Measurements from ENCODE around the gene MCC. TPM values are rescaled to one million over a fixed set of nuclear protein-coding genes. Genes with fewer than 3 reads are reported as not detected.

MCC gene
- total RNA-seq, 1 experiment from 2014 or later, result 7.6 TPM

DNA sequence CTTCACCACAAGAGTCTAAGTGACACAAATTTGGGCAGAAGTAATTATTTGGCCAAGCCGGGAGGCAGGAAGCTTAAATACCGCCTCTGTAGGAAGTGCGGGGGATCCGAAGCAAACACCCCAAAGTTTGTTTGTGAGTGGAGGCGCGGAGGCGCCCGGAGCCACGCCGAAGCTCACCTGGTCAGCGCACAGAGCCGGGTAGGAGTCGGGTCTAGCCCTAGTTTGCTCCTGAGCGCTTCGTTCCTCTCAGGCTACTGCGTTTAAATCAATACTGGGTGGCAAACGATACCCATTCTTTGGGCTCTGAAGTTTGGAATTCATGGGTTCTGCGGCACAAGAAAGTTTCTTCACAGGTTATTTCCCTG is 855 bp downstream of the MCC start:
- Histone ChIP-seq H3K23ac (ENCODE audit: insufficient read length, low read depth, low read length) (no peak overlapping the region), H3K56ac (ENCODE audit: insufficient read length, low read depth, low read length) (no peak overlapping the region), H4K20me1 (ENCODE audit: control insufficient read depth, insufficient read depth, insufficient read length) (no peaks in the 10 kb centered on the region), H3K27ac (ENCODE audit: insufficient read length, low read depth, low read length) (no peak overlapping the region), H3K4me1 (ENCODE audit: insufficient read depth, low read length) (0 out of 2 replicates have a peak, but pooled peaks cover 2% of the 10 kb centered on the region), H2BK120ac (ENCODE audit: low read depth, low read length, poor library complexity, severe bottlenecking) (no peak overlapping the region), H2BK5ac (ENCODE audit: insufficient read length, low read length) (no peak overlapping the region), H4K5ac (ENCODE audit: insufficient read length, low read depth, low read length) (no peak overlapping the region), H3K4me2 (ENCODE audit: insufficient read depth, insufficient read length, low read length) (peak overlapping the region; percentile 88), H2BK12ac (ENCODE audit: insufficient read length, low read depth, low read length) (no peak overlapping the region), H3K9me3 (ENCODE audit: control insufficient read depth, low read depth, low read length) (peaks cover 13% of the 10 kb centered on the region), H2BK15ac (ENCODE audit: low read depth, low read length) (no peak overlapping the region), H3K79me1 (ENCODE audit: insufficient read depth, low read depth, low read length, poor library complexity, severe bottlenecking) (no peaks in the 10 kb centered on the region), H4K8ac (replicated peaks; ENCODE audit: insufficient read length, low read depth, low read length) (no peak overlapping the region), H3K79me2 (ENCODE audit: insufficient read depth, low read length) (no peaks in the 10 kb centered on the region), H3K14ac (ENCODE audit: insufficient read depth, low read length) (peak overlapping the region; percentile 51; the same call in 1 of the 2 replicates), H3T11ph (ENCODE audit: low read length) (no peak overlapping the region), H3K18ac (ENCODE audit: insufficient read length, low read depth, low read length) (no peak overlapping the region), H3K9ac (ENCODE audit: extremely low read depth, insufficient read length, low read length) (peak overlapping the region; percentile 49), H4K91ac (ENCODE audit: insufficient read length, low read depth, low read length) (no peak overlapping the region), H3K23me2 (ENCODE audit: insufficient read length, low read depth, low read length, poor library complexity, severe bottlenecking) (peaks cover 12% of the 10 kb centered on the region), H2AK5ac (ENCODE audit: insufficient read length, low read length) (no peak overlapping the region), H2BK20ac (ENCODE audit: low read depth, low read length, poor library complexity, severe bottlenecking) (no peak overlapping the region), H2AFZ (ENCODE audit: low read length) (no peak overlapping the region), H3K4ac (ENCODE audit: low read depth, low read length) (no peak overlapping the region), H3K27me3 (ENCODE audit: insufficient read depth, low read length) (peaks cover 6% of the 10 kb centered on the region)
- H3K27me3 Mint-ChIP-seq (ENCODE audit: low read depth), result peaks cover 60% of the 10 kb centered on the region
- H3K36me3 Mint-ChIP-seq (ENCODE audit: insufficient read depth in 1 of 3, low read depth in 3 of 3), result peaks cover 16 to 31% (median 19%) of the 10 kb centered on the region in 3 experiments
- peak overlapping the region; percentile 83 to 90 for H3K4me3 Mint-ChIP-seq
- no peak overlapping the region for H3K27ac Mint-ChIP-seq
- peaks cover 7 to 8% of the 10 kb centered on the region in 2 experiments; a peak in 2 of 4 replicates for H3K4me1 Mint-ChIP-seq
- DNase-seq, result peak; percentile 56
- peaks cover 28 to 33% of the 10 kb centered on the region in 2 experiments for H3K9me3 Mint-ChIP-seq
- WGBS (ENCODE audit: extremely low coverage, insufficient read length, low lambda C conversion rate), result no CpG with 5 or more reads among the region's 18 CpGs
- TF ChIP-seq, protein P1, sequence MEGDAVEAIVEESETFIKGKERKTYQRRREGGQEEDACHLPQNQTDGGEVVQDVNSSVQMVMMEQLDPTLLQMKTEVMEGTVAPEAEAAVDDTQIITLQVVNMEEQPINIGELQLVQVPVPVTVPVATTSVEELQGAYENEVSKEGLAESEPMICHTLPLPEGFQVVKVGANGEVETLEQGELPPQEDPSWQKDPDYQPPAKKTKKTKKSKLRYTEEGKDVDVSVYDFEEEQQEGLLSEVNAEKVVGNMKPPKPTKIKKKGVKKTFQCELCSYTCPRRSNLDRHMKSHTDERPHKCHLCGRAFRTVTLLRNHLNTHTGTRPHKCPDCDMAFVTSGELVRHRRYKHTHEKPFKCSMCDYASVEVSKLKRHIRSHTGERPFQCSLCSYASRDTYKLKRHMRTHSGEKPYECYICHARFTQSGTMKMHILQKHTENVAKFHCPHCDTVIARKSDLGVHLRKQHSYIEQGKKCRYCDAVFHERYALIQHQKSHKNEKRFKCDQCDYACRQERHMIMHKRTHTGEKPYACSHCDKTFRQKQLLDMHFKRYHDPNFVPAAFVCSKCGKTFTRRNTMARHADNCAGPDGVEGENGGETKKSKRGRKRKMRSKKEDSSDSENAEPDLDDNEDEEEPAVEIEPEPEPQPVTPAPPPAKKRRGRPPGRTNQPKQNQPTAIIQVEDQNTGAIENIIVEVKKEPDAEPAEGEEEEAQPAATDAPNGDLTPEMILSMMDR (conservative IDR thresholded peaks at IDR 0.05), result no peak

All from H9 (cell line).